GM19035 (cell line): ENCODE results near the gene AHNAK.

Experiments used
- ATAC-seq: cut with Tn5 transposase; IDR thresholded peaks from one replicate; pipeline ENCODE4 v1.9.1; 2021; ENCODE audit not compliant: unreplicated experiment

AHNAK gene

GRCh38 chr11:62406034-62406433 lies 140.6 kb downstream of the AHNAK start:
- no peak for ATAC-seq

DNA sequence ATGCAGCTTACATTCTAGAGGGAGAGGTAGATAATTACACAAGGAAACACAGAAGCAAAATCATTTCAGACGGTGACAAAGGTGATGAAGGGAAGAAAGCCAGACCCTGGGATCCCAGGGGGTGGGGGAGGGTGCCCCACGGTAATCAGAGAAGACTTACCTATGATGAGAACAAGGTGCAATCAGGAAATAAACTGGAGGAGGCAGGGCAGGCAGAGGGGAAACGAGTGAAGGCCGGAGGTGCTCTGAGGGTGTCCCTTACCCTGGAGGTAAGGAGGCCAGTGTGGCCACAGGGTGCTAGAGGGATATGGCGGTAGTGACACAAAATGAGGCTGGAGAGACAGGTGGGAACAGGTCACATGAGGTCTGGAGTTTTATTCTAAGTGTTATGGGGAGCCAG lies 141.7 kb downstream of the AHNAK start:
- no peak for ATAC-seq

DNA sequence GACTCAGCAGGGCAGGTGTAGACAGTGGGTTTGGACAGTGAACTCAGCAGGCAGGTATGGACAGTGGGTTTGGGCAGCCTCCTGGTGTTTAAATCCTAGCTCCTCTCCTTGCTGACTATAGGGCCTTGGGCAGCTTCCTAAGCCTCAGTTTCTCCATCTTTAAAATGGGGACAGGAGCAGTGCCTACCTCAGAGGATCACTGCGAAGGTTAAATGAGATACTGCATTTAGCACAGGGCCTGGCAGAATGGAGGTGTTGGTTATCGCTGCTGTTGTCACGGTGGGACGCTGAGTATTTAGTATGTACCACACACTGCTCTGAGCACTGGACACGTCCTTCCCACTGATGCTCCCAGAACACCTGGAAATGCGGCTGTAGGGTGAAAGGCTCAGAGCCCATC lies 142.2 kb downstream of the AHNAK start:
- ATAC-seq = no peak

DNA sequence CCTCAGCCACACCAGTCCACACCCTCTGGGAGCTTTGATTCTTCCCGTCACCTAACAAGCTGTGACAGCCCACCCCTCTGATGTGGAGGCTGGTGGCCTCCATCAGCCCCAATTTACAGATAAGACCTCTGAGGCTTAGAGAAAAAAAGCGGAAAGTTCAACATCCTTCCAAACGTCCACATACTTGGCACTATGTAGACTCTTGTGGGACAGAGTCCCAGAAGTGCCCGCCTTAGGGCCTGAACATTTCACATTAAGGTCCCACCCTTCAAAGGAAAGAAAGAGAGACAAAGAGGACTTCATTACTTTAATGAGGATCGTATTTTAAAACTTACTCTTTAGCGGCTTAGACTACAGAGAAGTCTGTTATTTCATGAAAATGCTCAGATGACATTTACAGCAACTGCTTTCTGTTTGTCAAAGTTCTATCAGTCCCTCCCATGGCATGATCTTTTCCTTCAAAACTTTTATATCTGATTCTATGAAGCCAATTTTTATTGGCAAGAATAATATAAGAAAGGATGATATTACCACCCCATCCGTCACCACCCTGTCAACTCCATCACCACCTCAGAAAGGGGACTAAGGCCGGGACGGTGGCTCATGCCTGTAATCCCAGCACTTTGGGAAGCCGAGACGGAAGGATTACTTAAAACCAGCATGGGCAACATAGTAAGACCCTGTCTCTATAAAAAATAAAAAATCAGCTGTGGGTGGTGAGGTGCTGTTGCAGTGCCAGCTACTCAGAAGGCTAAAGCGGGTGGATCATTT lies 143.5 kb downstream of the AHNAK start:
- no peak for ATAC-seq

- ATAC-seq = no peak
Measured at GRCh38 chr11:62402226-62402959, 144.2 kb downstream of the AHNAK start.

GRCh38 chr11:62401811-62402210 lies 144.8 kb downstream of the AHNAK start:
- no peak for ATAC-seq

- ATAC-seq = no peak
Measured at GRCh38 chr11:62401356-62401755, 145.2 kb downstream of the AHNAK start.

DNA sequence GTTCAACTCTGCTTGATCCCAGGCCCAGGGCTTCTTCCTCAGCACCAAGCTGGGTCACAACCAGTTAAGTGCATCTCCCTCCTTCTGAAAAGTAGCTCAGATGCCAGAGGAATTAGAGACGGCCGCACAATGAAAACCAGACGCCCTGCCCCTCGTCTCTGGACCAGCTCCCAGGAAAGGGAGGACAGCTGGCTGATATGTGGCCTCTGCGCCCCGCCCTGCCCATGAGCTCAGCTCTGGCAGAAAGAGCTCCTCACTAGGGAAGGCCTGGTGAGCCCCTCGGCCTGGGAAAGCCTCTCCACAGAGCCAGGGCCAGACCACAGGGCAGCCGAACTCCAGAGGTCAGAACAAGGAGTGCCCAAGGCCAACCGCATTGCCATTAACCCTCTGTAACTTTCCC lies 145.8 kb downstream of the AHNAK start:
- ATAC-seq = no peak

GRCh38 chr11:62400281-62400680 lies 146.3 kb downstream of the AHNAK start:
- ATAC-seq = no peak

DNA sequence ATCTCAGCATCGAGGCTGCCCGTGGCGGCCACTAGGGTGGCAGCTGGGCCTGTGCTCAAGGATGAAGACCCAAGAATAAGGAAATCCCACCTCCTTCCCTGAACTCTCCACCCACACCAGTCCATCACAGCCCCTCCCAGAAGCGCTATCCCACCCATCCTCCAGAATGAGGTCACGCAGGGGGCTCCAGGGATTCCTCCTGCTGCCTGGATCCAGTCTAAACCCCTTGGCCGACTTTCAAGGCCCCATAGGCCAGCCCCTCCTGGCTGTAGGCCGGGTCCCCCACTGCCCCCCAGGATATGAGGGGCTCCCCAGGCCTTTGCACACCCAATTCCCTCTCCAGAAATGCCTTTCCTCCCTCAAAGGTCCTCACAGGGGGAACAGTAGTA lies 146.7 kb downstream of the AHNAK start:
- no peak for ATAC-seq

DNA sequence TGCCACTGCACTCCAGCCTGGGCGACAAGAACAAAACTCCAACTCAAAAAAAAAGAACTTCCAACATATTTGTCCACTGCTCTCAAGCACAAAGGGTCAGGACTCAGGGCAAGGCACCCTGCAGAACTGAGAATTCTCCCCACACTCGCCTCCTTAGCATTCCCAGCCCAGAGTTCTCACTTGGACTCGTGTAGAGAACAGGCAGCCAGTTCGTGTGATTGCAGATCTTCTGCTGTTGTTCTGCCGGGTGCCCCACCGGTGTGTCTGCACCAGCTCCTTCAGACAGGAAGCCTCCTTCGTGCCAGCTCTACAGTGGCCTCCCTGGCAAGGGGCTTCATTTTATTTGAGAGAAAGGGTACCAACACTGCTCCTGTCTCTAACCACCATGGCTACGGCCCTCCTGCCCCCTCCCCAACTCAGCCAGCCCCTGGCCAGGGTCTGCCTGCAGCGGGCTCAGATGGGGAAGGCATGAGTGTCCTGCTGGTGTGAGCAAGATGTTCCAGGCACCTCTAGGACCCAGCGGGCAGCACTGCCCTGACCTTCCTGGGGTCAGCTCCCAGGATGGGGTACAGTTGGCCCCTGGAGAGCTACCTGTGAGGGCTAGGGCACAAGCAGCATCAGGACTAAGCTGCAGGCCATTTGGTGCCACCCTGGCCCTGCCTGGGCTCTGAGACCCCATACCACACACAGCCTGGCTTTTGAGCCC lies 147.3 kb downstream of the AHNAK start:
- ATAC-seq = no peak

GRCh38 chr11:62398011-62398994 lies 148.3 kb downstream of the AHNAK start:
- ATAC-seq = no peak

DNA sequence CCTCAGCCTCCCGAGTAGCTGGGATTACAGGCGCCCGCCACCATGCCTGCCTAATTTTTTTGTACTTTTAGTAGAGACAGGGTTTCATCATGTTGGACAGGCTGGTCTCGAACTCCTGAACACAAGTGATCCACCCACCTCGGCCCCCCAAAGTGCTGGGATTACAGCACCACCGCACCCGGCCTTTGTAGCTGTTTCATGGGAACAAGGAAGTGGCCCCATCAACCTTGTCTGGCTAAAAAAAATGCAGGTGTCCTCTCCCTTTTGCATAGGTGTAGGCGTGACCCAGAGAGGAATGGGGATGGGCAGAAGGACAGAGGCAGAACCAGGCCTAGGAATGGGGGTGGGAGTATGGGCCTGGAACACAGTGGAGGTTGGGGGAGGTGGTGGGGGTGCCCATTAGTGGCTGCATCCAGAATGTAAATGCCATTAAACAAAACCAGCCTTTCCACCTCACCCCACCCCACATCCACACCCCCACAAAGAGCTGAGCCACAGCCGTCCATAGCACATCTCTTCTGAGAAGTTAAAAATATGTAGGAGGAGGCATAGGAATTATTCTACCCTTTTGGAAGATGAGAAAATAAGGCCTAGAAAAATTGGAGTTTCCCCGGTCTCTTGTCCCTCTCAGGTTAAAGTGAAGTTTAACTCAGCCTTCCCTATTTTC lies 150.6 kb downstream of the AHNAK start:
- no peak for ATAC-seq

GRCh38 chr11:62394825-62395538 lies 151.6 kb downstream of the AHNAK start:
- no peak for ATAC-seq

GRCh38 chr11:62393735-62394134 lies 152.9 kb downstream of the AHNAK start:
- no peak for ATAC-seq

DNA sequence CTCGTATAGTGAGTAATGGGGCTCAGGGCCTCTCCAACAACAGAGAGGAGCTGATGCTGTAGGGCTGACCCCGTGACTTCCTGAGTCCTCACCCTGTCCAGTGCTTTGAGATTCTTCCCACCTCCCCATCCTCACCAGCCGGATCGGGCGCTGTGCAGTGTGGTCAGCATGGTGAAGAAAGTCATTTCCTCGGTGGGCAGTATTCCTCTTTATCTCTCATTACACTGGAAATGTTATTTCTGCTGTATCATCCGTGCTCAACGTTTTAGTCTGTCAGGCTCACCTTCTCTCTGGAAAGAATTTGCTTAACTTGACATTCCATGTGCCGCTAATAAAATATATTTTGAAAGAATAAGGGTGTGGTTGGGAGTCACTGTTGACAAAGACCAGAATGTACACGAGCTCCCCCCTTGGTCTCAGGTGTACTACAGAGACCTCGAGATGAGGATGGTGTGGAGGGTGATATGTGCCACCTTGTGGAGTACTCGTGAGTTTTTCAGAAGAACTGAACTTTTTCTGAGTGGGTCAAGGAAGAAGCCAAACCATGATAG lies 153.5 kb downstream of the AHNAK start:
- no peak for ATAC-seq

DNA sequence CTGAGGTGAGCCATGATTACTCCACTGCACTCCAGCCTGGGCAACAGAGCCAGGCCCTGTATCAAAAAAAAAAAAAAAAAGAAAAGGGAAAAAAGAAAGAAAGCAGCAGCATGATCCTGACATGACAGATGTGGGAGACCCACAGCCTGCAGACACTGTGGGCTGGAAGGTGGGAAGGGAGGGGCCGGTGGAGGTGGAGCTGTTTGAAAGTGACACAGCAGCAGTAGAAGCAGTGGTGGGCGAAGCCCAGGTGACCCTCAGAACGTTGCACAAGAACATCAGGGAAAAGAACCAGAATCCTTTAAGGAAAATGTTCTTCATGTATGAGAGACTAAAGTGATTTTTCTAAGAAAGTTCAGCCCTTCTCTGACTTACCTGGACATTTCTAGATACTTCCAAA lies 154.1 kb downstream of the AHNAK start:
- no peak for ATAC-seq

DNA sequence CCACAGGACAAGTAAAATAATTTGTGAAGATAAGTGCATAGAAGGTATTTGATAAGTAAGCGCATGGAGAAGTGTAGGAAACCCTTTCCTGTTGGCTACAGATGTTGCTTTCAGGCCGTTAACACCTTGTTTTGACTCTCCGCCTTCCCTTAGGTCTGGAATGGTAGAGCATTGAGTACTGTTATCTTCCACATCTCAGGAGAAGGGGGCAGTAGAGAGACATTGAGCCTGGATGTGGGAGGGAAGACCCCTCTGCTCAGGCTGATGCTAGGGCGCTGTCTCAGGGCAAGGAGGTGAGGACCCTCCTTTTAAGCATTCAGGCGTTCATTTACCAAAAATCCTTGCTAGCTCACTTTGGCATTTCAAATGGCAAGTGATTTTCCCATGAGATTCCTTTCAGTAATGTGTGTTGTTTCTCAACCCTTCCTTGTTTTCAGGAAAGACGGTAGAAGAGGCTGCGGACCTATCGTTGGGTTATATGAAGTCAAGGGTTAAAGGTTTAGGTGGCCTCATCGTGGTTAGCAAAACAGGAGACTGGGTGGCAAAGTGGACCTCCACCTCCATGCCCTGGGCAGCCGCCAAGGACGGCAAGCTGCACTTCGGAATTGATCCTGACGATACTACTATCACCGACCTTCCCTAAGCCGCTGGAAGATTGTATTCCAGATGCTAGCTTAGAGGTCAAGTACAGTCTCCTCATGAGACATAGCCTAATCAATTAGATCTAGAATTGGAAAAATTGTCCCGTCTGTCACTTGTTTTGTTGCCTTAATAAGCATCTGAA lies 154.8 kb downstream of the AHNAK start:
- ATAC-seq = no peak

DNA sequence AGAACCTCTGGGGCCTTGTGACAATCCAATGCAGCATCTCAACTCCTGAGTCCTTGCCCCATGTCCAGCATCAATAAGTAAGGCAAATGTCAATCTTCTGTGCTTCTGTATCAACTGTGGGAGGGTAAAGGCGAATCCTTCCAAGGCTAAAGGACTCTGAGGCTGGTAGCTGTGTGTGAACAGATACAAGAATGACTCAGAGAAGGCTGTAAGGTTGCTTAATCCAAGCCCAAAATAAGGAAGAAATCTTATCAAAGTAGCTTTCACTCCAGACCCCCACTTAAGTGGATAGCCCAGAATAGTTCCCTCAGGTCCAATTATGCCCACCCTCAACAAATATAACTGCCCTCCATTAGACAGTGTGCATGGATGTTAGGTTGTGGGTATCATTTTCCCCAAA lies 155.9 kb downstream of the AHNAK start:
- ATAC-seq = no peak
